Endothelial cell of umbilical vein (primary cell): ENCODE measurements around the gene KCTD21.

Experiments used
- CTCF ChIP-seq, 2 donors: IDR thresholded peaks; 1 replicate in 1 of 2; 2 replicates in 1 of 2; pipeline ENCODE4 v1.5.1; 2011; ENCODE audit warnings: low read length in 2 of 2, mild to moderate bottlenecking in 2 of 2, moderate library complexity in 2 of 2, control low read depth in 1 of 2, inconsistent platforms in 1 of 2, low read depth in 1 of 2; ENCODE audit not compliant: insufficient read depth in 1 of 2; ENCODE audit errors: extremely low read depth in 1 of 2
- EZH2 ChIP-seq: IDR thresholded peaks from 2 replicates; pipeline ENCODE4 v1.6.1; 2012; ENCODE audit warnings: borderline replicate concordance, low read depth, mild to moderate bottlenecking, moderate library complexity, low read length, inconsistent platforms; ENCODE audit not compliant: severe bottlenecking
- POLR2A ChIP-seq: IDR thresholded peaks from 2 replicates; pipeline ENCODE4 v1.6.1; 2012; ENCODE audit warnings: low read depth, mild to moderate bottlenecking, control low read depth, low read length
- POLR2AphosphoS5 ChIP-seq: IDR thresholded peaks from 2 replicates; pipeline ENCODE4 v1.6.1; 2012; ENCODE audit warnings: low read depth, mild to moderate bottlenecking, control low read depth, low read length, moderate library complexity; ENCODE audit not compliant: insufficient read depth

GRCh38 chr11:78145511-78146025 is 42.9 kb downstream of the KCTD21 start:
- TF ChIP-seq CTCF (IDR thresholded peaks at IDR 0.05; ENCODE audit: extremely low read depth in 1 of 2, insufficient read depth in 1 of 2, low read depth in 1 of 2, low read length in 2 of 2) (no peak), POLR2AphosphoS5 (no peak), POLR2A (no peak), EZH2 (no peak)
